ENCODE results near the gene HPS4. TPM values are rescaled to one million over a fixed set of nuclear protein-coding genes. Genes with fewer than 3 reads are reported as not detected.

Gene HPS4
- total and polyA plus RNA-seq, 4 donors, result 26.7 to 34.3 (median 34.2) TPM

- Histone ChIP-seq H3K27me3 (ENCODE audit: control insufficient read depth, insufficient read depth, low read length) (no peaks in the 10 kb centered on the region), H3K9me3 (ENCODE audit: control insufficient read depth, insufficient read depth, low read length) (no peaks in the 10 kb centered on the region), H3K4me3 (ENCODE audit: low read depth, low read length) (no peak overlapping the region), H3K36me3 (ENCODE audit: control insufficient read depth, insufficient read depth, low read length) (peaks cover 44% of the 10 kb centered on the region), H3K27ac (ENCODE audit: low read depth, low read length) (peak overlapping the region; percentile 64), H3K4me1 (ENCODE audit: control insufficient read depth, insufficient read depth, low read length) (peaks cover 17% of the 10 kb centered on the region)
- DNase-seq (ENCODE audit: low read depth in 4 of 6, low spot score in 6 of 6), result no peak
- WGBS (ENCODE audit: insufficient coverage), result no CpG with 5 or more reads among the region's 4 CpGs
Observed at GRCh38 chr22:26476705-26477340, 6.8 kb downstream of the HPS4 start.

GRCh38 chr22:26474682-26475081 is 8.9 kb downstream of the HPS4 start:
- H3K9me3 ChIP-seq (ENCODE audit: control insufficient read depth, insufficient read depth, low read length), result no peaks in the 10 kb centered on the region
- no peak overlapping the region for H3K4me3 ChIP-seq (ENCODE audit: low read depth, low read length)
- no peaks in the 10 kb centered on the region for H3K27me3 ChIP-seq (ENCODE audit: control insufficient read depth, insufficient read depth, low read length)
- peaks cover 3% of the 10 kb centered on the region for H3K4me1 ChIP-seq (ENCODE audit: control insufficient read depth, insufficient read depth, low read length)
- peaks cover 60% of the 10 kb centered on the region for H3K36me3 ChIP-seq (ENCODE audit: control insufficient read depth, insufficient read depth, low read length)
- H3K27ac ChIP-seq (ENCODE audit: low read depth, low read length), result no peak overlapping the region
- no peak for DNase-seq (ENCODE audit: low read depth in 4 of 6, low spot score in 6 of 6)

- Histone ChIP-seq H3K36me3 (ENCODE audit: control insufficient read depth, insufficient read depth, low read length) (peaks cover 71% of the 10 kb centered on the region), H3K27ac (ENCODE audit: low read depth, low read length) (no peak overlapping the region), H3K27me3 (ENCODE audit: control insufficient read depth, insufficient read depth, low read length) (no peaks in the 10 kb centered on the region), H3K4me3 (ENCODE audit: low read depth, low read length) (no peak overlapping the region), H3K9me3 (ENCODE audit: control insufficient read depth, insufficient read depth, low read length) (no peaks in the 10 kb centered on the region), H3K4me1 (ENCODE audit: control insufficient read depth, insufficient read depth, low read length) (no peaks in the 10 kb centered on the region)
- DNase-seq (ENCODE audit: low read depth in 4 of 6, low spot score in 6 of 6), result no peak
- 100% methylated on average over 2 of the region's 5 CpGs for WGBS (ENCODE audit: insufficient coverage)
Observed at GRCh38 chr22:26471522-26471921, 12.1 kb downstream of the HPS4 start.

GRCh38 chr22:26470807-26471206 is 12.8 kb downstream of the HPS4 start:
- Histone ChIP-seq H3K27me3 (ENCODE audit: control insufficient read depth, insufficient read depth, low read length) (no peaks in the 10 kb centered on the region), H3K9me3 (ENCODE audit: control insufficient read depth, insufficient read depth, low read length) (no peaks in the 10 kb centered on the region), H3K4me3 (ENCODE audit: low read depth, low read length) (no peak overlapping the region), H3K4me1 (ENCODE audit: control insufficient read depth, insufficient read depth, low read length) (no peaks in the 10 kb centered on the region), H3K36me3 (ENCODE audit: control insufficient read depth, insufficient read depth, low read length) (peaks cover 70% of the 10 kb centered on the region), H3K27ac (ENCODE audit: low read depth, low read length) (no peak overlapping the region)
- WGBS (ENCODE audit: insufficient coverage), result no CpG with 5 or more reads among the region's 2 CpGs
- no peak for DNase-seq (ENCODE audit: low read depth in 4 of 6, low spot score in 6 of 6)

- Histone ChIP-seq H3K4me1 (ENCODE audit: control insufficient read depth, insufficient read depth, low read length) (peaks cover 24% of the 10 kb centered on the region), H3K4me3 (ENCODE audit: low read depth, low read length) (no peak overlapping the region), H3K9me3 (ENCODE audit: control insufficient read depth, insufficient read depth, low read length) (no peaks in the 10 kb centered on the region), H3K27ac (ENCODE audit: low read depth, low read length) (no peak overlapping the region), H3K36me3 (ENCODE audit: control insufficient read depth, insufficient read depth, low read length) (peaks cover 65% of the 10 kb centered on the region), H3K27me3 (ENCODE audit: control insufficient read depth, insufficient read depth, low read length) (no peaks in the 10 kb centered on the region)
- peak in 2 of 6 donors; percentile 50 to 95 for DNase-seq (ENCODE audit: low read depth in 4 of 6, low spot score in 6 of 6)
- WGBS (ENCODE audit: insufficient coverage), result 72% methylated on average over 4 of the region's 5 CpGs
Observed at GRCh38 chr22:26466196-26466595, 17.4 kb downstream of the HPS4 start.

- Histone ChIP-seq H3K27ac (ENCODE audit: low read depth, low read length) (no peak overlapping the region), H3K4me3 (ENCODE audit: low read depth, low read length) (no peak overlapping the region), H3K27me3 (ENCODE audit: control insufficient read depth, insufficient read depth, low read length) (no peaks in the 10 kb centered on the region), H3K36me3 (ENCODE audit: control insufficient read depth, insufficient read depth, low read length) (peaks cover 47% of the 10 kb centered on the region), H3K9me3 (ENCODE audit: control insufficient read depth, insufficient read depth, low read length) (no peaks in the 10 kb centered on the region), H3K4me1 (ENCODE audit: control insufficient read depth, insufficient read depth, low read length) (peaks cover 25% of the 10 kb centered on the region)
- 90% methylated on average over 7 of the region's 7 CpGs for WGBS (ENCODE audit: insufficient coverage)
- DNase-seq (ENCODE audit: low read depth in 4 of 6, low spot score in 6 of 6), result no peak
Observed at GRCh38 chr22:26464312-26464711, 19.3 kb downstream of the HPS4 start.

GRCh38 chr22:26463688-26464087 is 19.9 kb downstream of the HPS4 start:
- H3K4me1 ChIP-seq (ENCODE audit: control insufficient read depth, insufficient read depth, low read length), result peaks cover 25% of the 10 kb centered on the region
- no peaks in the 10 kb centered on the region for H3K9me3 ChIP-seq (ENCODE audit: control insufficient read depth, insufficient read depth, low read length)
- 82% methylated on average over 8 of the region's 9 CpGs for WGBS (ENCODE audit: insufficient coverage)
- peaks cover 41% of the 10 kb centered on the region for H3K36me3 ChIP-seq (ENCODE audit: control insufficient read depth, insufficient read depth, low read length)
- no peak overlapping the region for H3K4me3 ChIP-seq (ENCODE audit: low read depth, low read length)
- H3K27ac ChIP-seq (ENCODE audit: low read depth, low read length), result peak overlapping the region; percentile 40
- no peaks in the 10 kb centered on the region for H3K27me3 ChIP-seq (ENCODE audit: control insufficient read depth, insufficient read depth, low read length)
- no peak for DNase-seq (ENCODE audit: low read depth in 4 of 6, low spot score in 6 of 6)

- WGBS (ENCODE audit: insufficient coverage), result 27% methylated on average over 10 of the region's 10 CpGs
- peaks cover 25% of the 10 kb centered on the region for H3K4me1 ChIP-seq (ENCODE audit: control insufficient read depth, insufficient read depth, low read length)
- peaks cover 40% of the 10 kb centered on the region for H3K36me3 ChIP-seq (ENCODE audit: control insufficient read depth, insufficient read depth, low read length)
- H3K27ac ChIP-seq (ENCODE audit: low read depth, low read length), result peak overlapping the region; percentile 40
- H3K4me3 ChIP-seq (ENCODE audit: low read depth, low read length), result no peak overlapping the region
- DNase-seq (ENCODE audit: low read depth in 4 of 6, low spot score in 6 of 6), result peak in 3 of 6 donors; percentile 57 to 96 (median 63)
- no peaks in the 10 kb centered on the region for H3K9me3 ChIP-seq (ENCODE audit: control insufficient read depth, insufficient read depth, low read length)
- H3K27me3 ChIP-seq (ENCODE audit: control insufficient read depth, insufficient read depth, low read length), result no peaks in the 10 kb centered on the region
Observed at GRCh38 chr22:26463101-26463661, 20.4 kb downstream of the HPS4 start.

GRCh38 chr22:26462641-26463040 is 20.9 kb downstream of the HPS4 start:
- WGBS (ENCODE audit: insufficient coverage), result 33% methylated on average over 1 of the region's 3 CpGs

GRCh38 chr22:26462051-26462450 is 21.5 kb downstream of the HPS4 start:
- no peak overlapping the region for H3K27ac ChIP-seq (ENCODE audit: low read depth, low read length)
- no peak for DNase-seq (ENCODE audit: low read depth in 4 of 6, low spot score in 6 of 6)
- H3K9me3 ChIP-seq (ENCODE audit: control insufficient read depth, insufficient read depth, low read length), result no peaks in the 10 kb centered on the region
- 78% methylated on average over 3 of the region's 5 CpGs for WGBS (ENCODE audit: insufficient coverage)
- H3K4me1 ChIP-seq (ENCODE audit: control insufficient read depth, insufficient read depth, low read length), result peaks cover 25% of the 10 kb centered on the region
- H3K27me3 ChIP-seq (ENCODE audit: control insufficient read depth, insufficient read depth, low read length), result no peaks in the 10 kb centered on the region
- no peak overlapping the region for H3K4me3 ChIP-seq (ENCODE audit: low read depth, low read length)
- peaks cover 46% of the 10 kb centered on the region for H3K36me3 ChIP-seq (ENCODE audit: control insufficient read depth, insufficient read depth, low read length)

More at GRCh38 chr22:26462641-26463040, 20.9 kb downstream of the HPS4 start:
- DNase-seq (ENCODE audit: low read depth in 4 of 6, low spot score in 6 of 6), result peak in 3 of 6 donors; percentile 35 to 96 (median 52)
- Histone ChIP-seq H3K27me3 (ENCODE audit: control insufficient read depth, insufficient read depth, low read length) (no peaks in the 10 kb centered on the region), H3K27ac (ENCODE audit: low read depth, low read length) (no peak overlapping the region), H3K36me3 (ENCODE audit: control insufficient read depth, insufficient read depth, low read length) (peaks cover 40% of the 10 kb centered on the region), H3K9me3 (ENCODE audit: control insufficient read depth, insufficient read depth, low read length) (no peaks in the 10 kb centered on the region), H3K4me3 (ENCODE audit: low read depth, low read length) (no peak overlapping the region), H3K4me1 (ENCODE audit: control insufficient read depth, insufficient read depth, low read length) (peaks cover 25% of the 10 kb centered on the region)
